ENCODE measurements around the gene TTN.

The TTN gene

DNA sequence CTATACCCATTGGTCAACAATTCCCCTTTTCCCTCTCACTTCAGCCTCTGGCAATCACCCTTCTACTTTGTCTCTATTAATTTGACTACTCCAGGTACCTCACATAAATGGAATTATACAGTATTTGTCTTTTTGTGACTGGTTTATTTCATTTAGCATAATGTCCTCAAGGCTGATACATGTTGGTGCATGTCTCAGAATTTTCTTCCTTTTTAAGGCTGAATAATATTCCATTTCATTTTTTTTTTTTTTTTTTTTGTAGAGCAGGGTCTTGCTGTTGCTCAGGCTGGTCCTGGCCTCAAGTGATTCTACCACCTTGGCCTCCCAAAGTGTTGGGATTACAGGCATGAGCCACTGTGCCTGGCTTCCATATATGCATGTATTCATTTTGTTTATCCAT is 330.7 kb downstream of the TTN start:
- TF ChIP-seq, protein P1, sequence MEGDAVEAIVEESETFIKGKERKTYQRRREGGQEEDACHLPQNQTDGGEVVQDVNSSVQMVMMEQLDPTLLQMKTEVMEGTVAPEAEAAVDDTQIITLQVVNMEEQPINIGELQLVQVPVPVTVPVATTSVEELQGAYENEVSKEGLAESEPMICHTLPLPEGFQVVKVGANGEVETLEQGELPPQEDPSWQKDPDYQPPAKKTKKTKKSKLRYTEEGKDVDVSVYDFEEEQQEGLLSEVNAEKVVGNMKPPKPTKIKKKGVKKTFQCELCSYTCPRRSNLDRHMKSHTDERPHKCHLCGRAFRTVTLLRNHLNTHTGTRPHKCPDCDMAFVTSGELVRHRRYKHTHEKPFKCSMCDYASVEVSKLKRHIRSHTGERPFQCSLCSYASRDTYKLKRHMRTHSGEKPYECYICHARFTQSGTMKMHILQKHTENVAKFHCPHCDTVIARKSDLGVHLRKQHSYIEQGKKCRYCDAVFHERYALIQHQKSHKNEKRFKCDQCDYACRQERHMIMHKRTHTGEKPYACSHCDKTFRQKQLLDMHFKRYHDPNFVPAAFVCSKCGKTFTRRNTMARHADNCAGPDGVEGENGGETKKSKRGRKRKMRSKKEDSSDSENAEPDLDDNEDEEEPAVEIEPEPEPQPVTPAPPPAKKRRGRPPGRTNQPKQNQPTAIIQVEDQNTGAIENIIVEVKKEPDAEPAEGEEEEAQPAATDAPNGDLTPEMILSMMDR (conservative IDR thresholded peaks at IDR 0.05; ENCODE audit: low read length): no peak
- no peak for TF ChIP-seq EZH2phosphoT487 (IDR thresholded peaks at IDR 0.05; ENCODE audit: borderline replicate concordance)
- no peak overlapping the region for H2AFZ ChIP-seq (ENCODE audit: low read length)
- peaks cover 38% of the 10 kb centered on the region for H3K79me2 ChIP-seq (ENCODE audit: insufficient read depth, low read length)
- H3K9me3 ChIP-seq (ENCODE audit: insufficient read depth, low read depth, low read length): no peaks in the 10 kb centered on the region
- no peaks in the 10 kb centered on the region for H3K36me3 ChIP-seq (ENCODE audit: insufficient read depth, low read length)
- peaks cover 9% of the 10 kb centered on the region; the same call in 1 of the 2 replicates for H3F3A ChIP-seq (ENCODE audit: low read depth)
- peaks cover 24% of the 10 kb centered on the region for H3K4me1 ChIP-seq (ENCODE audit: insufficient read depth, low read length, poor library complexity, severe bottlenecking)
- H3K4me3 ChIP-seq (ENCODE audit: low read length, poor library complexity, severe bottlenecking): peak overlapping the region; percentile 90
- H3K4me2 ChIP-seq (ENCODE audit: low read depth, low read length, poor library complexity, severe bottlenecking): peak overlapping the region; percentile 77
- H4K20me1 ChIP-seq (ENCODE audit: insufficient read depth, low read length, poor library complexity, severe bottlenecking): peaks cover 10% of the 10 kb centered on the region
- H3K27me3 ChIP-seq (ENCODE audit: insufficient read depth, low read length, poor library complexity, severe bottlenecking): no peaks in the 10 kb centered on the region
- H3K9ac ChIP-seq (ENCODE audit: low read depth, low read length, poor library complexity, severe bottlenecking): no peak overlapping the region
- no peaks in the 10 kb centered on the region for H3K9me2 ChIP-seq (replicated peaks; ENCODE audit: low read depth, low read length)
